Measurements from ENCODE around the gene AHCTF1.

DNA sequence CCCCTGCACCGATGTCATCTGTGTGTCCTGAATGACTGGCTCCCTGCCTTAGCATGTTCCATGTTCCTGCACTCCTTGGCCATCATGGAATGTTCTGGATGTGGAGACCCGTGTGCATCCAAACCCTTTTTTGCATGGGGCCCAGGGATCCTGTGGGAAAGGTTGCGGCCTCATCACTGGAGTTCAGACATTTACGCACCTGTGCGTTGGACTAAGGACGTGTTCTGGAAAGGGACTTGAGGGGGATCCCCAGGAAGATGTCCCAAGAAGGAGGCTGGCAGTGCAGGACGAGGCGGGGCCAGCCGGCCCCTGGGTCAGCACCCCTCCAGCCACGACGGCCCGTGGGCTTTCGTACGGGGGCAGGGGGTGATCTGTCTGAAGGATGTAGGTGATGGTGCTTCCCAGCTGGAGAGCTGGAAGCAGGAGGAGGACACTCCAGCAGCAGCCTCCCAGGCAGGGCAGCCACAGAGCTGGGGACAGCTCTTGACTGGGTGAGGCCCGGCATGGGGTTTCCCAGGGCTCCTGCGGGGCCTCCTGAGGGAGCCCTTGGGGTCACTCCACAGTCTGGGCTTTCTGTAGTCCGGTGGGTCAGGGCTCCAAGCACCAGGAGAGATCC is 140.3 kb downstream of the AHCTF1 start:
- TF ChIP-seq, protein P1, sequence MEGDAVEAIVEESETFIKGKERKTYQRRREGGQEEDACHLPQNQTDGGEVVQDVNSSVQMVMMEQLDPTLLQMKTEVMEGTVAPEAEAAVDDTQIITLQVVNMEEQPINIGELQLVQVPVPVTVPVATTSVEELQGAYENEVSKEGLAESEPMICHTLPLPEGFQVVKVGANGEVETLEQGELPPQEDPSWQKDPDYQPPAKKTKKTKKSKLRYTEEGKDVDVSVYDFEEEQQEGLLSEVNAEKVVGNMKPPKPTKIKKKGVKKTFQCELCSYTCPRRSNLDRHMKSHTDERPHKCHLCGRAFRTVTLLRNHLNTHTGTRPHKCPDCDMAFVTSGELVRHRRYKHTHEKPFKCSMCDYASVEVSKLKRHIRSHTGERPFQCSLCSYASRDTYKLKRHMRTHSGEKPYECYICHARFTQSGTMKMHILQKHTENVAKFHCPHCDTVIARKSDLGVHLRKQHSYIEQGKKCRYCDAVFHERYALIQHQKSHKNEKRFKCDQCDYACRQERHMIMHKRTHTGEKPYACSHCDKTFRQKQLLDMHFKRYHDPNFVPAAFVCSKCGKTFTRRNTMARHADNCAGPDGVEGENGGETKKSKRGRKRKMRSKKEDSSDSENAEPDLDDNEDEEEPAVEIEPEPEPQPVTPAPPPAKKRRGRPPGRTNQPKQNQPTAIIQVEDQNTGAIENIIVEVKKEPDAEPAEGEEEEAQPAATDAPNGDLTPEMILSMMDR (IDR thresholded peaks at IDR 0.05), result no peak
- no peak for TF ChIP-seq POLR2A (IDR thresholded peaks at IDR 0.05)

All from right lobe of liver (tissue), 4 donors.